ENCODE measurements around the gene LPP. TPM values are rescaled to one million over a fixed set of nuclear protein-coding genes. Genes with fewer than 3 reads are reported as not detected.

Gene LPP
- total and polyA plus RNA-seq, 2 of the 13 experiments (the other 11 are each of a cell fraction or from before 2014, with no cell fraction given): 19.2 to 29.9 TPM

DNA sequence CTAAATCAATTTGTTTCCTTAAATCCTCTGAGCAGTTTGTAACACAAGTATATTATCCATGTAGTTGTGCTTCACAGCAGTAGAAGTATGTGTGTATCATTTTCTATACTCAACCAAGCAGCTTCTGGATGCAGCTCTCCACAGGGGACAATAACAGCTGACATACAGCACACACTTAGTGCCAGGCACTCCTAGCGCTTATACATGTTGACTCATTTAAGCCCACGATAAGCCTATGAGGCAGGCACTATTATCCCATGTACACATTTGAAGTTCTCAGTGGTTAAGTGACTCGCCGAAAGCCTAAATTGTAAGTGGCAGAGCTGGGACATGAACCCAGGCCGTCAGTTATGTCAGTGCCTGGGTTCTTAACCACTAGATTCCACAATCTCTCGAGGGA, 20.3 kb upstream of the LPP start (continued):
- TF ChIP-seq SMAD1 (CRISPR knock-in tag; IDR thresholded peaks at IDR 0.05; ENCODE audit: borderline replicate concordance, low read depth): no peak
- TF ChIP-seq, protein P1, sequence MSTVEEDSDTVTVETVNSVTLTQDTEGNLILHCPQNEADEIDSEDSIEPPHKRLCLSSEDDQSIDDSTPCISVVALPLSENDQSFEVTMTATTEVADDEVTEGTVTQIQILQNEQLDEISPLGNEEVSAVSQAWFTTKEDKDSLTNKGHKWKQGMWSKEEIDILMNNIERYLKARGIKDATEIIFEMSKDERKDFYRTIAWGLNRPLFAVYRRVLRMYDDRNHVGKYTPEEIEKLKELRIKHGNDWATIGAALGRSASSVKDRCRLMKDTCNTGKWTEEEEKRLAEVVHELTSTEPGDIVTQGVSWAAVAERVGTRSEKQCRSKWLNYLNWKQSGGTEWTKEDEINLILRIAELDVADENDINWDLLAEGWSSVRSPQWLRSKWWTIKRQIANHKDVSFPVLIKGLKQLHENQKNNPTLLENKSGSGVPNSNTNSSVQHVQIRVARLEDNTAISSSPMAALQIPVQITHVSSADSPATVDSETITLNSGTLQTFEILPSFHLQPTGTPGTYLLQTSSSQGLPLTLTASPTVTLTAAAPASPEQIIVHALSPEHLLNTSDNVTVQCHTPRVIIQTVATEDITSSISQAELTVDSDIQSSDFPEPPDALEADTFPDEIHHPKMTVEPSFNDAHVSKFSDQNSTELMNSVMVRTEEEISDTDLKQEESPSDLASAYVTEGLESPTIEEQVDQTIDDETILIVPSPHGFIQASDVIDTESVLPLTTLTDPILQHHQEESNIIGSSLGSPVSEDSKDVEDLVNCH (CRISPR knock-in tag; IDR thresholded peaks at IDR 0.05): no peak
- no peak for TF ChIP-seq FOXA3 (CRISPR knock-in tag; IDR thresholded peaks at IDR 0.05)
- TF ChIP-seq ZNF20 (CRISPR knock-in tag; IDR thresholded peaks at IDR 0.05): no peak
- no peak for TF ChIP-seq HNRNPH1 (optimal IDR thresholded peaks at IDR 0.05; ENCODE audit: low read depth, low read length)
- no peak for TF ChIP-seq ZFP36L1 (CRISPR knock-in tag; IDR thresholded peaks at IDR 0.05)

GRCh38 chr3:188134079-188134478, 19.9 kb upstream of the LPP start:
- BruUV-seq (replicated peaks): no TSS peak
- H4K20me1 ChIP-seq (ENCODE audit: insufficient read depth, low read length): no peaks in the 10 kb centered on the region
- CTCF ChIA-PET (ENCODE audit: low intra/inter-chr PET ratio, low total read pairs): no interaction called here
- in situ Hi-C loops (cut with HindIII; ENCODE audit: extremely low pct_ligation_motif_present, low pct_unique_long_range_greater_than_20kb) (no loop called here), intact Hi-C loops (cut with micrococcal nuclease; ENCODE audit: unreplicated experiment) (no loop called here)
- ATAC-seq (no peak), FAIRE-seq (no peak), DNase-seq (ENCODE audit: low spot score) (no peak)
- TF ChIP-seq ZNF331 (CRISPR knock-in tag; IDR thresholded peaks at IDR 0.05): no peak
- no peak for TF ChIP-seq MEF2D (CRISPR knock-in tag; IDR thresholded peaks at IDR 0.05)
- no peak for TF ChIP-seq PHF21A (CRISPR knock-in tag; IDR thresholded peaks at IDR 0.05)
- TF ChIP-seq ZNF326 (CRISPR knock-in tag; IDR thresholded peaks at IDR 0.05; ENCODE audit: borderline replicate concordance): no peak
- no peak for TF ChIP-seq ZNF597 (CRISPR knock-in tag; IDR thresholded peaks at IDR 0.05)
- no peak for TF ChIP-seq ZFP62 (CRISPR knock-in tag; IDR thresholded peaks at IDR 0.05)
- TF ChIP-seq, protein P2, sequence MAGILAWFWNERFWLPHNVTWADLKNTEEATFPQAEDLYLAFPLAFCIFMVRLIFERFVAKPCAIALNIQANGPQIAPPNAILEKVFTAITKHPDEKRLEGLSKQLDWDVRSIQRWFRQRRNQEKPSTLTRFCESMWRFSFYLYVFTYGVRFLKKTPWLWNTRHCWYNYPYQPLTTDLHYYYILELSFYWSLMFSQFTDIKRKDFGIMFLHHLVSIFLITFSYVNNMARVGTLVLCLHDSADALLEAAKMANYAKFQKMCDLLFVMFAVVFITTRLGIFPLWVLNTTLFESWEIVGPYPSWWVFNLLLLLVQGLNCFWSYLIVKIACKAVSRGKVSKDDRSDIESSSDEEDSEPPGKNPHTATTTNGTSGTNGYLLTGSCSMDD (CRISPR knock-in tag; IDR thresholded peaks at IDR 0.05): no peak
- TF ChIP-seq ZKSCAN5 (CRISPR knock-in tag; IDR thresholded peaks at IDR 0.05): no peak
- no peak for TF ChIP-seq ZNF615 (CRISPR knock-in tag; IDR thresholded peaks at IDR 0.05; ENCODE audit: borderline replicate concordance)
- TF ChIP-seq XBP1 (CRISPR knock-in tag; IDR thresholded peaks at IDR 0.05): no peak
- no peak for TF ChIP-seq ZNF3 (CRISPR knock-in tag; IDR thresholded peaks at IDR 0.05)
- no peak for TF ChIP-seq ZNF83 (CRISPR knock-in tag; IDR thresholded peaks at IDR 0.05; ENCODE audit: borderline replicate concordance)
- TF ChIP-seq ZNF251 (CRISPR knock-in tag; IDR thresholded peaks at IDR 0.05): no peak
- TF ChIP-seq SNAPC5 (CRISPR knock-in tag; IDR thresholded peaks at IDR 0.05; ENCODE audit: borderline replicate concordance): no peak
- TF ChIP-seq ASH2L (IDR thresholded peaks at IDR 0.05; ENCODE audit: insufficient read length, low read depth, low read length): no peak
- no peak overlapping the region for H3K4me2 ChIP-seq (ENCODE audit: low read depth, low read length)
- H3K27me3 ChIP-seq (ENCODE audit: control insufficient read depth in 1 of 2, insufficient read depth in 2 of 2, low read length in 2 of 2): no peaks in the 10 kb centered on the region
- no peaks in the 10 kb centered on the region for H3K9me3 ChIP-seq (ENCODE audit: low read length)
- H3K27ac ChIP-seq (ENCODE audit: extremely low read length, insufficient read depth, low read length): no peak overlapping the region
- H2AFZ ChIP-seq (ENCODE audit: low read length): no peak overlapping the region
- no peak overlapping the region for H3K9ac ChIP-seq (ENCODE audit: insufficient read depth, low read depth, low read length)
- H3K79me2 ChIP-seq (ENCODE audit: insufficient read depth, low read length): no peaks in the 10 kb centered on the region
- H3K36me3 ChIP-seq (replicated peaks in 1 of 2; ENCODE audit: control insufficient read depth in 1 of 2, insufficient read depth in 2 of 2, low read length in 2 of 2): no peaks in the 10 kb centered on the region
- no peak overlapping the region for H3K4me3 ChIP-seq (replicated peaks in 1 of 3; ENCODE audit: insufficient read depth in 1 of 3, low read depth in 2 of 3, low read length in 3 of 3)
- H3K4me1 ChIP-seq (ENCODE audit: insufficient read depth, low read length): peaks cover 32% of the 10 kb centered on the region
- 92% methylated on average over 1 of the region's 1 CpG for WGBS (ENCODE audit: low lambda C conversion rate)
- POLR2A ChIA-PET: no interaction called here
